GM13976 (cell line): ENCODE measurements around the gene SPATA16.
"Not testable (repeated sequence)": the region's sequence is repeated elsewhere in the genome, so short reads cannot be mapped to it uniquely, and the experiment has no call there.

Source experiments
- DNase-seq: peaks from one replicate; pipeline ENCODE4 v3.0.0; 2012; ENCODE audit warnings: low spot score
- in situ Hi-C: fragments of 300-500 bp; cut with MboI; formaldehyde crosslinking; loops from one replicate; pipeline ENCODE4 v1.12.0; 2022; ENCODE audit warnings: low sequenced_read_pairs, mixed read lengths, inconsistent platforms; ENCODE audit not compliant: unreplicated experiment
- TF ChIP-seq, protein P1 (sequence below): IDR thresholded peaks from 2 replicates; pipeline ENCODE4 v1.5.1; 2012; ENCODE audit warnings: borderline replicate concordance, mild to moderate bottlenecking; ENCODE audit not compliant: insufficient read depth; ENCODE audit errors: extremely low read depth, missing control alignments, control extremely low read depth

The SPATA16 gene

DNA sequence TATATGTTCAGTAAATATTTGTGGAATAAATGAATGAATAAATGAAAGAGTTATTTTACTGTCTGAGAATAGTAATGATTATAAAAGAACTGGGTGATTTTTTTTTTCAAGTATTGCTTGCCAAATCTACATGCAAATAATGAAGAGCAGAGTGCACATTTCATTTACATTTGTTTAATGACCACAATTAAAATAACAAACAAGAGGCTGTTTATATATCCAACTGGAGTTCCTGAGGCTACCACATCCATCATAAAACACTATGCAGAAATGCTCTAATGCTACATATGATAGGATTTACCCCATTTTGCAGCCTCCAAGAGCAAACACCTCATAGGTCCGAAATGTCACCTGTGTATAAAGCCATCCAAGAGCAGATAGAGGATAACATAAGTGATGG, 266.0 kb downstream of the SPATA16 start:
- no peak for DNase-seq
- in situ Hi-C loops: no loop called here
- TF ChIP-seq, protein P1, sequence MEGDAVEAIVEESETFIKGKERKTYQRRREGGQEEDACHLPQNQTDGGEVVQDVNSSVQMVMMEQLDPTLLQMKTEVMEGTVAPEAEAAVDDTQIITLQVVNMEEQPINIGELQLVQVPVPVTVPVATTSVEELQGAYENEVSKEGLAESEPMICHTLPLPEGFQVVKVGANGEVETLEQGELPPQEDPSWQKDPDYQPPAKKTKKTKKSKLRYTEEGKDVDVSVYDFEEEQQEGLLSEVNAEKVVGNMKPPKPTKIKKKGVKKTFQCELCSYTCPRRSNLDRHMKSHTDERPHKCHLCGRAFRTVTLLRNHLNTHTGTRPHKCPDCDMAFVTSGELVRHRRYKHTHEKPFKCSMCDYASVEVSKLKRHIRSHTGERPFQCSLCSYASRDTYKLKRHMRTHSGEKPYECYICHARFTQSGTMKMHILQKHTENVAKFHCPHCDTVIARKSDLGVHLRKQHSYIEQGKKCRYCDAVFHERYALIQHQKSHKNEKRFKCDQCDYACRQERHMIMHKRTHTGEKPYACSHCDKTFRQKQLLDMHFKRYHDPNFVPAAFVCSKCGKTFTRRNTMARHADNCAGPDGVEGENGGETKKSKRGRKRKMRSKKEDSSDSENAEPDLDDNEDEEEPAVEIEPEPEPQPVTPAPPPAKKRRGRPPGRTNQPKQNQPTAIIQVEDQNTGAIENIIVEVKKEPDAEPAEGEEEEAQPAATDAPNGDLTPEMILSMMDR: no peak

DNA sequence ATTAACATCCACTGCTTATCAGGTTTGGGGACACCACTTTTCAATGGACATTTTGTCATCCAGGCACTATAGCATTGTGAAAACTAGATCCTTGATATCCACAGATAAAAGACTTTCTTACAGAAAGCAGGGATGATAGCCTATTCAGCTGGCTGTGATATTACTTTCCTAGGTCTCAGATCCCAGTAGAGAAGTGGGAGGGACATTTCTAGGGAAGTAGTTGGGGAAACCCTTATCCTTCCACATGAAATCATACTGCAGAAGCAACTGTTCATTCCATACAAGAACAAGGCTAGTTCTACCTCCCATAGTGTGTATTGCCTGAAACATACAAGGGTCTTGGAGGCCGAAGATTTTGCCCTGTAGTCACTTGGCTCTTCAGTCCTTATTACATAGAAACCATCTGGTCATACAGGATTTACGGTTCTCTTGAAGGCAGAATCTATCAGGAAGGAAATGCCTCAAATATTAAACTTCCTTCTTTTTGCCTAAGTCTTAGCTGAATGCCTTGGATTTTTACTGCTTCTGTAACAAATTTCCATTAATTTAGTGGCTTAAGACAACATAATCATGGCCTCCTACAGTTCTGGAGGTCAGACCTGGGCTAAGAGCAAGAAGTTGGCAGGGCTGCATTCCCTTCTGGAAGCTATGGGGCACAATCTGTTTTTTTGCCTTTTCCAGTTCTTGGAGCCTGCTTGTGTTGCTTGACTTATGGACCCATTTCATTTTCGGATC, 271.1 kb downstream of the SPATA16 start:
- DNase-seq: no peak
- TF ChIP-seq, protein P1: no peak
- in situ Hi-C loops: no loop called here

DNA sequence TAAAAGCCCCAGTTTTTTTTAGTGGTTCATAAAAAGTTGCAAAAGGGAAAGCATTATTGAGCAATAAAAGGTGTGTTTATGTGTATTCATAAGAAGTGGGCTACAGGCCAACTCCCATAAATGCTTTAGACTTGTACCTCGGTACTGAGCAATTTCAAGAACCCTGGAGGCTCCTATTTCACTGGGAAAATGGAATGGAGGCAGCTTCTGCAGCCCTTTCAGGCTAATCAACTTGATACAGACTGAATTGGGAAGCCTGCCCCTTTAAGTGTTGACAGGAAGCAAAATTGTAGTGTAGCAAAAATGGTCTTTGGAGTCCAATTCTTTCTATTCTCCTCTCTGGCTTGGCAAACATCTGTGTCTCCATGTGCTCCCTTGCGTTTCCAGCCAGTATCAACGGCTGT, 271.7 kb downstream of the SPATA16 start:
- TF ChIP-seq, protein P1: no peak
- DNase-seq: no peak
- in situ Hi-C loops: no loop called here

DNA sequence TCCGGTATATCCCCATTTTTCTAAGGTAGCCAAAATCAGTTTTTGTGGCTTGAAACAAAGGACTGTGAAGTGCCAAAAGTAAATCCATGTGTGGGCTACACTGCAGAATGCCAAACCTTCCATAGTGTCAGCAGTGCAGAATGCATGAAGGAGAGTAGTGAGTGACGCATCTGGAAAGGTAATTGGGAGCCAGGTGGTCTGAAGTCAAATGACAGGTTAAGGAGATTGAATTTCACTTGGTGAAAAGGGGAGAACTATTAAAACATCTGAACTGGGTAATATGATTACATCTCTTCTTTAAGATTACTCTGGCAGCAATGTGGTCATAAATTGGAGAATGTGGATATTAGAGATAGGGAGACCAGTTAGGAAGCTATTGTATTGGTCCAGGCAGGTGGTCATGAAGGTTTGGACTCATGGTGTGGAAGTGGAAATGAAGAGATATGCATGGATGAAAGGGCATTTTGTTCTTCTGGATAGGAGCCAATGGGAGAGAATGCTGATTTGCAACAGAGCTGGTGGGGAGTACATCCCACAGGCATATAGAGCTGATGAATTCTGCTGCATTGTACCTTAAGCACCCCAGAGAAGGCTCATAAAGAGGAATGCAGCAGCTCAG, 272.3 kb downstream of the SPATA16 start:
- in situ Hi-C loops: no loop called here
- DNase-seq: no peak
- TF ChIP-seq, protein P1: no peak

DNA sequence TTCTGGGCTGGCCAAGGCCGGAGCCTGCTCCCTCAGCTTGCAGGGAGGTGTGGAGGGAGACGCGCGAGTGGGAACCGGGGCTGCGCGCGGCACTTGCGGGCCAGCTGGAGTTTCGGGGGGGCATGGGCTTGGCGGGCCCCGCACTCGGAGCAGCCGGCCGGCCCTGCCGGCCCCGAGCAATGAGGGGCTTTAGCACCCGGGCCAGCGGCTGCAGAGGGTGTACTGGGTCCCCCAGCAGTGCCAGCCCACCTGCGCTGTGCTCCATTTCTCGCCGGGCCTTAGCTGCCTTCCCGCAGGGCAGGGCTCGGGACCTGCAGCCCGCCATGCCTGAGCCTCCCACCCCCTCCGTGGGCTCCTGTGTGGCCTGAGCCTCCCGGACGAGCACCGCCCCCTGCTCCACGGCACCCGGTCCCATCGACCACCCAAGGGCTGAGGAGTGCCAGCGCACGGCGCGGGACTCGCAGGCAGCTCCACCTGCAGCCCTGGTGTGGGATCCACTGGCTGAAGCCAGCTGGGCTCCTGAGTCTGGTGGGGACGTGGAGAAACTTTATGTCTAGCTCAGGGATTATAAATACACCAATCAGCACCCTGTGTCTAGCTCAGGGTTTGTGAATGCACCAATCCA, 274.2 kb downstream of the SPATA16 start:
- in situ Hi-C loops: not testable (repeated sequence)

DNA sequence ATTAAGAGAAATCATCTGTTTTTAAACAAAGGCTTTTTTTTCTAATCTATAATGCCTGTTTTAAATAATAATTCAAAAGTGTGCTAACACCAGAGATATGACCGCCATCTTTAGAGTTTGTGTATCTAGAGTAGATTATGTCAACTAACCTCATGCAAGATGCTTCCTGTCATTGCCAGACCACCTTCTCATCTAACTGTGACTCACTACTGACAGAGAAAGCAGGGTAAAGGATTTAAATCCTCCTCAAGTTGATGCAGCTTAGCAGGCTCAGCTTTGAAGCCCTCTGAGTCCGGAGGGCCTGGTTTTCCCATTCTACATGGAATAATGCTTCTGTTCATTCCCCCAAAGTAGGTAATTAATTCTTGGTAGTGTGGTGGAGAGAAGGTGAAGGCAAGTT, 282.0 kb downstream of the SPATA16 start:
- TF ChIP-seq, protein P1: no peak
- in situ Hi-C loops: no loop called here
- no peak for DNase-seq

More for the DNA sequence above, 274.2 kb downstream of the SPATA16 start:
- not testable (repeated sequence) for DNase-seq
